ENCODE measurements around the gene WDR82. TPM values are rescaled to one million over a fixed set of nuclear protein-coding genes. Genes with fewer than 3 reads are reported as not detected.

WDR82 gene
- total RNA-seq, 1 donor from 2014 or later: 105 TPM

- Mint-ChIP-seq H3K4me3 (peak overlapping the region; percentile 86), H3K27me3 (ENCODE audit: low read depth) (no peaks in the 10 kb centered on the region), H3K9me3 (no peaks in the 10 kb centered on the region), H3K36me3 (no peaks in the 10 kb centered on the region), H3K4me1 (peaks cover 44% of the 10 kb centered on the region), H3K27ac (peak overlapping the region; percentile 91)
- no peak for TF ChIP-seq CTCF (IDR thresholded peaks at IDR 0.05; ENCODE audit: unreplicated experiment)
- no peak for DNase-seq (ENCODE audit: low spot score in 2 of 2, unreplicated experiment in 2 of 2)
Measured at GRCh38 chr3:52298149-52299098, 20.0 kb upstream of the WDR82 start.

GRCh38 chr3:52297242-52298148, 19.0 kb upstream of the WDR82 start:
- peak overlapping the region; percentile 86 for H3K4me3 Mint-ChIP-seq

GRCh38 chr3:52295671-52296208, 17.3 kb upstream of the WDR82 start:
- Mint-ChIP-seq H3K4me1 (peaks cover 39% of the 10 kb centered on the region), H3K4me3 (no peak overlapping the region), H3K27me3 (ENCODE audit: low read depth) (no peaks in the 10 kb centered on the region), H3K27ac (no peak overlapping the region), H3K9me3 (no peaks in the 10 kb centered on the region), H3K36me3 (no peaks in the 10 kb centered on the region)
- TF ChIP-seq CTCF (IDR thresholded peaks at IDR 0.05; ENCODE audit: unreplicated experiment): no peak
- no peak for DNase-seq (ENCODE audit: low spot score in 2 of 2, unreplicated experiment in 2 of 2)

More at GRCh38 chr3:52297242-52298148, 19.0 kb upstream of the WDR82 start:
- no peak for TF ChIP-seq CTCF (IDR thresholded peaks at IDR 0.05; ENCODE audit: unreplicated experiment)
- H3K9me3 Mint-ChIP-seq: no peaks in the 10 kb centered on the region
- DNase-seq (ENCODE audit: low spot score in 2 of 2, unreplicated experiment in 2 of 2): no peak
- peak overlapping the region; percentile 79 for H3K27ac Mint-ChIP-seq
- H3K36me3 Mint-ChIP-seq: no peaks in the 10 kb centered on the region
- H3K4me1 Mint-ChIP-seq: peaks cover 44% of the 10 kb centered on the region
- no peaks in the 10 kb centered on the region for H3K27me3 Mint-ChIP-seq (ENCODE audit: low read depth)

- Mint-ChIP-seq H3K27ac (peak overlapping the region; percentile 48), H3K27me3 (ENCODE audit: low read depth) (no peaks in the 10 kb centered on the region), H3K9me3 (no peaks in the 10 kb centered on the region), H3K4me3 (no peak overlapping the region), H3K4me1 (peaks cover 28% of the 10 kb centered on the region), H3K36me3 (no peaks in the 10 kb centered on the region)
- TF ChIP-seq CTCF (IDR thresholded peaks at IDR 0.05; ENCODE audit: unreplicated experiment): no peak
- DNase-seq (ENCODE audit: low spot score in 2 of 2, unreplicated experiment in 2 of 2): no peak
Measured at GRCh38 chr3:52294320-52295150, 16.1 kb upstream of the WDR82 start.

Measured in mesothelial cell of epicardium (in vitro differentiated cells).